Activated T-helper 17 cell treated with anti-CD3 and anti-CD28 coated beads, Interleukin-2, amount 50 U/mL, for 72 hours (primary cell): ENCODE measurements around the gene FBXL19. TPM values are rescaled to one million over a fixed set of nuclear protein-coding genes. Genes with fewer than 3 reads are reported as not detected.

Experiments used
- ATAC-seq: fragments of 150-1000 bp; cut with Tn5 transposase; replicated peaks from 2 replicates; pipeline ENCODE4 v1.10.0; 2021; ENCODE audit warnings: mild to moderate bottlenecking, moderate library complexity
- H3K27ac Mint-ChIP-seq: one replicate; pipeline ENCODE4 v1.8.0; 2022; ENCODE audit warnings: mixed read lengths
- H3K27me3 Mint-ChIP-seq: one replicate; pipeline ENCODE4 v1.8.0; 2022; ENCODE audit warnings: mixed read lengths
- H3K36me3 Mint-ChIP-seq: one replicate; pipeline ENCODE4 v1.8.0; 2022; ENCODE audit warnings: low read depth, mild to moderate bottlenecking, mixed read lengths
- H3K4me1 Mint-ChIP-seq: one replicate; pipeline ENCODE4 v1.8.0; 2022; ENCODE audit warnings: mixed read lengths
- H3K4me3 Mint-ChIP-seq: one replicate; pipeline ENCODE4 v1.8.0; 2022; ENCODE audit warnings: mild to moderate bottlenecking, mixed read lengths
- H3K9me3 Mint-ChIP-seq: one replicate; pipeline ENCODE4 v1.8.0; 2022; ENCODE audit warnings: mixed read lengths
- total RNA-seq, 2 donors: library from RNA; stranded (reverse); gene quantifications; one replicate each; pipeline ENCODE4 v1.2.3, GENCODE V29; 2022

FBXL19 gene
- total RNA-seq, 2 donors from 2014 or later: 32.2 to 40.7 TPM

GRCh38 chr16:30985401-30986128, 62.2 kb downstream of the FBXL19 start:
- no peak overlapping the region for H3K27ac Mint-ChIP-seq
- no peaks in the 10 kb centered on the region for H3K9me3 Mint-ChIP-seq
- H3K4me3 Mint-ChIP-seq: peak overlapping the region; percentile 32
- peaks cover 36% of the 10 kb centered on the region for H3K36me3 Mint-ChIP-seq
- ATAC-seq: peak; percentile 30
- H3K4me1 Mint-ChIP-seq: no peaks in the 10 kb centered on the region
- no peaks in the 10 kb centered on the region for H3K27me3 Mint-ChIP-seq

- Mint-ChIP-seq H3K36me3 (peaks cover 32% of the 10 kb centered on the region), H3K9me3 (no peaks in the 10 kb centered on the region), H3K4me1 (no peaks in the 10 kb centered on the region), H3K4me3 (no peak overlapping the region), H3K27ac (no peak overlapping the region), H3K27me3 (no peaks in the 10 kb centered on the region)
- no peak for ATAC-seq
These were observed 63.0 kb downstream of the FBXL19 start for GRCh38 chr16:30986129-30986991.

GRCh38 chr16:30987581-30988190, 64.3 kb downstream of the FBXL19 start:
- Mint-ChIP-seq H3K4me3 (no peak overlapping the region), H3K27ac (no peak overlapping the region), H3K27me3 (no peaks in the 10 kb centered on the region), H3K36me3 (peaks cover 19% of the 10 kb centered on the region), H3K4me1 (no peaks in the 10 kb centered on the region), H3K9me3 (no peaks in the 10 kb centered on the region)
- ATAC-seq: no peak

GRCh38 chr16:30989469-30990047, 66.2 kb downstream of the FBXL19 start:
- no peak overlapping the region for H3K4me3 Mint-ChIP-seq
- no peak for ATAC-seq
- H3K27ac Mint-ChIP-seq: no peak overlapping the region
- no peaks in the 10 kb centered on the region for H3K36me3 Mint-ChIP-seq
- peaks cover 2% of the 10 kb centered on the region for H3K4me1 Mint-ChIP-seq
- H3K27me3 Mint-ChIP-seq: no peaks in the 10 kb centered on the region
- no peaks in the 10 kb centered on the region for H3K9me3 Mint-ChIP-seq

- peaks cover 6% of the 10 kb centered on the region for H3K4me1 Mint-ChIP-seq
- no peak for ATAC-seq
- H3K36me3 Mint-ChIP-seq: no peaks in the 10 kb centered on the region
- no peaks in the 10 kb centered on the region for H3K9me3 Mint-ChIP-seq
- H3K27ac Mint-ChIP-seq: no peak overlapping the region
- H3K27me3 Mint-ChIP-seq: no peaks in the 10 kb centered on the region
- no peak overlapping the region for H3K4me3 Mint-ChIP-seq
These were observed 66.7 kb downstream of the FBXL19 start for GRCh38 chr16:30990105-30990504.

- Mint-ChIP-seq H3K27ac (no peak overlapping the region), H3K4me3 (no peak overlapping the region), H3K36me3 (no peaks in the 10 kb centered on the region), H3K9me3 (no peaks in the 10 kb centered on the region), H3K4me1 (peaks cover 6% of the 10 kb centered on the region), H3K27me3 (no peaks in the 10 kb centered on the region)
- ATAC-seq: no peak
These were observed 67.7 kb downstream of the FBXL19 start for GRCh38 chr16:30991052-30991451.

GRCh38 chr16:30992276-30992780, 69.0 kb downstream of the FBXL19 start:
- H3K27ac Mint-ChIP-seq: no peak overlapping the region
- peaks cover 6% of the 10 kb centered on the region for H3K4me1 Mint-ChIP-seq
- H3K4me3 Mint-ChIP-seq: no peak overlapping the region
- H3K36me3 Mint-ChIP-seq: no peaks in the 10 kb centered on the region
- no peak for ATAC-seq
- no peaks in the 10 kb centered on the region for H3K9me3 Mint-ChIP-seq
- no peaks in the 10 kb centered on the region for H3K27me3 Mint-ChIP-seq

GRCh38 chr16:30992931-30993816, 69.8 kb downstream of the FBXL19 start:
- Mint-ChIP-seq H3K4me1 (peaks cover 6% of the 10 kb centered on the region), H3K4me3 (no peak overlapping the region), H3K36me3 (no peaks in the 10 kb centered on the region), H3K9me3 (no peaks in the 10 kb centered on the region), H3K27ac (no peak overlapping the region), H3K27me3 (no peaks in the 10 kb centered on the region)
- no peak for ATAC-seq

GRCh38 chr16:30995927-30996323, 72.6 kb downstream of the FBXL19 start:
- H3K27me3 Mint-ChIP-seq: no peaks in the 10 kb centered on the region
- ATAC-seq: no peak
- no peaks in the 10 kb centered on the region for H3K36me3 Mint-ChIP-seq
- H3K4me1 Mint-ChIP-seq: peaks cover 6% of the 10 kb centered on the region
- H3K9me3 Mint-ChIP-seq: no peaks in the 10 kb centered on the region
- H3K27ac Mint-ChIP-seq: no peak overlapping the region
- peak overlapping the region; percentile 70 for H3K4me3 Mint-ChIP-seq

- Mint-ChIP-seq H3K36me3 (no peaks in the 10 kb centered on the region), H3K9me3 (no peaks in the 10 kb centered on the region), H3K4me3 (peak overlapping the region; percentile 70), H3K27ac (no peak overlapping the region), H3K27me3 (no peaks in the 10 kb centered on the region), H3K4me1 (peaks cover 6% of the 10 kb centered on the region)
- ATAC-seq: no peak
These were observed 73.1 kb downstream of the FBXL19 start for GRCh38 chr16:30996324-30996984.

GRCh38 chr16:30996985-30997724, 73.8 kb downstream of the FBXL19 start:
- Mint-ChIP-seq H3K27me3 (no peaks in the 10 kb centered on the region), H3K9me3 (no peaks in the 10 kb centered on the region), H3K4me3 (peak overlapping the region; percentile 70), H3K4me1 (peaks cover 6% of the 10 kb centered on the region), H3K27ac (no peak overlapping the region), H3K36me3 (no peaks in the 10 kb centered on the region)
- ATAC-seq: peak; percentile 91

GRCh38 chr16:30997725-30998711, 74.6 kb downstream of the FBXL19 start:
- Mint-ChIP-seq H3K27ac (no peak overlapping the region), H3K9me3 (no peaks in the 10 kb centered on the region), H3K27me3 (no peaks in the 10 kb centered on the region), H3K4me1 (peaks cover 6% of the 10 kb centered on the region), H3K4me3 (peak overlapping the region; percentile 70), H3K36me3 (no peaks in the 10 kb centered on the region)
- ATAC-seq: no peak
